GM20431 (cell line): ENCODE data around the gene OASL.

Experiments
- in situ Hi-C: fragments of 300-500 bp; cut with MseI, MboI; formaldehyde crosslinking; loops from one replicate; pipeline ENCODE4 v1.15.0; 2020; ENCODE audit warnings: low sequenced_read_pairs; ENCODE audit not compliant: unreplicated experiment

OASL gene

DNA sequence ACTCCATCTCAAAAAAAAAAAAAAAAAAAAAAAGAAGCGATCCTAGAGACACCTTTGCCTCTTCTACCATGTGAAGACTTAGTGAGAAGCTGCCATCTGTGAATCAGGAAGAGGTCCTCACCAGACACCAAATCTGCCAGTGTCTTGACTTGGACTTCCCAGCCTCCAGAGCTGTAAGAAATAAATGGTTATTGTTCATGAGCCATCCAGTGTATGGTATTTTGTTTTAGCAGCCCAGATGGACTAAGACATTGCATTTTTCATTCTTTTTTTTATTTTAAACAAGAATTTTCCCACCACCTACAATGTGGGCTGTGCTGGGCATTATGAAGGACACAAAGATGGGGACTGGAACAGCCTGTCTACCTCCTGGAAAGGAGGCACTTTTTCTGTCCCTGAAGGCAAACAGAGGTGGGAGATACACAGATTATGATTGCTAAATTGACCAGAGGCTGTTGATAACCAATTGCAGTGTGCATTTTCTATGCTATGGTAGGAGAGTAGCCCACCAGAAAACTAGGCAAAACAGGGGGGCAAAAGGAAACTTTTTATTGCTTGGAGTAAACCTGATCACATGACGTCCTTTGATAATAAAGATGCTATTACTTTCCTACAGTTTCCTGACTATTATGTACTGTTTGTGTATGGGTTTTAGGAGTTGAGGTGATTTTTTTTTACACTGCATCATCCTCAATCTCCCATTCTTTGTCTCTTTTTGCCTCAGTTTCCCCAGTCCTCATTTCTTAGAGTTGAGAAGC, 20.0 kb downstream of the OASL start:
- in situ Hi-C loops, result no loop called here

DNA sequence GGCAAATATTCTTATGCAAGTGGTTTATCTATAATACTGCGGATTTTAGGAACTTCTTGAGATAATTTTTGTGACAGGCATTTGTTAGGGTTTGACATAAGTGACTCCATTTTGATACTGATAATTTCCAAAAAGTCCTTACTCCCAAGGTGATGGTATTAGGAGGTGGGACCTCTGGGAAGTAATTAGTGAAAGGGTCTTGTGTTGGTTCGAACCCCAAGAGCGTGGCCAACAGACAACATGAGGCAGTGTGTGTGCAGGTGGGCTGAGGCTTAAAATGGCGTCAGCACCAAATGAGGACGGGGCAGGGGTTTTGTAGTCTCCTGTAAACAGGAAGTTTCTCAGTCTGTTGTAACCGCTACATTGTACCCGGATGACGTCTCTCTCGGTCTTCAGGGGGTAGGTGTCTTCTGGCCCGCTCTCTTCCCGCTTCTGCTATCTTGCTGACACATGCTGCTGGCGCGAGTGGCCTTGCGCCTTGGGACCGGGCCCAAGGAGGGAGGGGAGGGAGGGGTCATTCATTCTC, 21.0 kb downstream of the OASL start:
- in situ Hi-C loops, result no loop called here

DNA sequence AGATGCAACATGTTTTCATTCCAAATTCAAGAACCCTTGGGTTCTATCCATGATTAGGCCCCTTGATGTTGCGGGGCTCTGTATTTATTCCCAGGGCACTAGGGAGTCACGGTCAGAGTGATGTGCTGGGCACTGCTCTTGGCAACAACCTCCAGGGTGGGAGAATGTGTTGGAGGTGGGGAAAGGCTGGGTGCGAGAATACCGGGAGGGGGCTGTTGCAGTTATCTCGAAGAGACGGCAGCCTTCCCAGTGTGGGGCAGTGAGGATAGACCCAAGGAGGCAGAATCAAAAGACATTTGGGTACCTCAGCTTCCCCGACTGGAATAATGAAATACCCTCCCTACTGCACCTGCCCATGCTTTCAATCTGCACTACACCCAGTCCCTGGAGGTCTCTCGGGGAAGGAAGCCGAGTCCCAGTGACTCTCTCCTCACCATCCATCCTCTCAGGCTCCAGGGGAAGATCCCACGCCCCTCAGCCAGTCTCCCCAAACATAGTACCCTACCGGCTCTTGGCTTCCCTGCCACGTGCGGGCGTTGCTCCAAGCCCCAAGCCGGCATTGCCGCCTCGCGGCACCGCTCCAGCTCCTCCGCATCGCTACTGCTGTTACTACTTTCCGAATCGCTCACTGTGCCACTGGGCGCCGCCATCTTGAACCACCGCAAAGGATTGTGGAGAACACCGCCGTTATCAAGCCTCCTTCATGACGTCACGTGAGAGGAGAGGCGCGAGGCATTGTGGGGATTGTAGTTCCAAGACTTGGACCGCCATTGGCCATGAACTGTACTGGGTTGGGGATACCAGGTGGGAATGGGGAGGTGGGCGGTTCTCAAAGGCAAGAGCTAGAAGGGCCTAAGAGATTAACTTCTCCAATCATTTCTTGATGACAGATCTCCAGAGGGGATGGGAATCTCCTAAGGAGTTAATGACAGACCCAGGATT, 22.9 kb downstream of the OASL start, which contains the start of gene C12orf43:
TSS of gene C12orf43 (minus strand) at position 663 of the 942 bp plus-strand sequence. CDS start at position 650, 13 bp downstream.
- in situ Hi-C loops, result no loop called here

DNA sequence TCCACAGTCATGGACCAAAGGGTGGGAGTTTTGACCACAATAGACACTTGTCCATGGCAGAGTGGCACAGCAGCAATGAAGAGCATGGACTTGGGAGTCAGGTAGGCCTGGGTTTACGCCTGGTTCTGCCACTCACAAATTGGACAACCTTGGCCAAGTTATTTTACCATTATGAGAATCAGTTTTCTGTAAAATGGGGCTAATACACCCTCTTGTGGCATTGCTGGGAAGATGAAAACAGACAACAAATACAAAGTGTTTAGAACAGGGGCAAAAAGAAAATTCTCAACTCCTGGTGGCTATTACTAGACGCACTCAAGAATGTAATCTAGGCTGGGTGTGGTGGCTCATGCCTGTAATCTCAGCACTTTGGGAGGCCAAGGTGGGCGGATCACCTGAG, 25.3 kb downstream of the OASL start:
- in situ Hi-C loops, result no loop called here

DNA sequence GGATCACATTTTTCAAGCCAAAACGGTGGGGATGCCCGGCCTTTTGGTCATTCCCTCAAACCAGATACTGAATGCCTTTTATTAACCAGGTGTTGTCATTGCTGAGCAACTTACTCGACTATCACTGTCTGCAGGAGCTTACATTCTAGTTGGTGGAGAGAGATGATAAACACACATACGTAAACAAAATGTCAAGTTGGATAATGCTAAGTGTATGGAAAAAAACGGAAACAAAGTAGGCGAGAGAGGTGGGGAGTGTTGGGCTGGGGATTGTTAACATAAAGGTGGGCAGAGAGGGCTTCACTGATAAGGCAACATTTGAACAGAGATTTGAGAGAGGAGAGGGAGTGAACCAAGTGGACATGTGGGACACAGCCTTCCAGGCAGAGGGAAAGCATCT, 27.2 kb downstream of the OASL start:
- in situ Hi-C loops, result no loop called here

DNA sequence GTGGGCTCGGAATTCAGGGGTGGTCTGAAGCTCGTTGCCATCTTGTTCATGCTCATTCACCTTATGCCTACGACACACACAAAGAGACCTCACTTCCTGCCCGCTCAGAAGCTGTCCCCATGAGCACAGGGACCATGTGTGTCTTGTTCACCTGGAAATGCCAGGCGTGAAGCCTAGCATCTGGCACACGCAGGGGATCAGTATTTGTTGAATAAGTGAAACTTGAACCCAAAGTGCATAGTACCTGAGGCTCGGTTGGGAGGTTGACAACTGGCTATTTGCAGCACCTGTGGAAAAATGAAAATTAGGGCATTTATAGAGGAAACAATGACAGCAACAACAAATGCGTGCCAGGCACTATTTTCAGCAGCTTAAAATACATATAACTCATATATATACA, 28.2 kb downstream of the OASL start:
- in situ Hi-C loops, result no loop called here

DNA sequence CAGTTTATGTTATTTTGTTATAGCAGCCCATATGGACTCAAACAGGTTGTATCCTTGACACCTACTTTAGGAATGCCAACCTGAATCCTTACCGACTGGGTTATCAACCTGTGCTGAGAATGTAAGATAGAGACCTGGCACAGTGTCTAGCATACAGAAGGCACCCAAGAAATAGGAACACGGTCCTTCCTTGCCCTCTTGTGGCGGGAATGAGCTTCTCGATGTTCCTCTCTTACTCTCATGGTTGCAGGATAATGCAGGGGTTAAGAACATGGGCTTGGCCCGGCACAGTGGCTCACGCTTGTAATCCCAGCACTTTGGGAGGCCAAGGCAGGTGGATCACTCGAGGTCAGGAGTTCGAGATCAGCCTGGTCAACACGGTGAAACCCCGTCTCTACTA, 29.3 kb downstream of the OASL start:
- in situ Hi-C loops, result no loop called here

DNA sequence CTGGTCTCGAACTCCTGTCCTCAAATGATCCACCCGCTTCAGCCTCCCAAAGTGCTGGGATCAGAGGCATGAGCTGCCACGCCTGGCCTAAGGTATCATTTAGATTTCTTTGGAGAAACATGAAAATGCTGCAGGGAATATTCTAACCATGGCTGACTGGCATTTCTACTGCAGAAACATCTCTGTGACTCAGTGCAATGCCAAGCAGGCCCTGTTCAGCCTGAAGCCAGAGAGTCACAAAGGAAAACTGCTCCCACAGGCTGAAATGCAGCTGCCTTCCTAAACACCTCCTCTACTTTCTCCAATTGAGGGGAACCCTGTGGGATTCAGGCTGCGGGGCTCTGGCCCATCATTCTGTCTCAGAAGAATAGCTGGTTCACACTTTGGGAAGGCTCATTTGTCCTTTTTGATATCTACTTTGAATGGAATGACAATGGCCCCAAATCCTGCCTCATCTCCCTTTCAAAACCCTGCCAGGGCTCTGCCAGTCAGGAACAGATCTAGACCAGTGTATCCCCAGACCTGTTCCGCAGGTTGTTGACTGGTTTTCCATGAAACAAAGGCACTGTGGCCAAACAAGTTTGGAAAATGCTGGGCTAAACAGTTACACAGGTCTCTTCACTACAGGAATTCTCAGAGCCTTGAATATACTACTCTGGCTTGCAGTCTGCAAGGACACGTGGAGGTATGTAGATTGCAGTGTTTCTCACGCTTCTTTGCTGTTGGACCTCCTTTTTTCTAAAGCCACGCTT, 30.5 kb downstream of the OASL start:
- in situ Hi-C loops, result no loop called here

DNA sequence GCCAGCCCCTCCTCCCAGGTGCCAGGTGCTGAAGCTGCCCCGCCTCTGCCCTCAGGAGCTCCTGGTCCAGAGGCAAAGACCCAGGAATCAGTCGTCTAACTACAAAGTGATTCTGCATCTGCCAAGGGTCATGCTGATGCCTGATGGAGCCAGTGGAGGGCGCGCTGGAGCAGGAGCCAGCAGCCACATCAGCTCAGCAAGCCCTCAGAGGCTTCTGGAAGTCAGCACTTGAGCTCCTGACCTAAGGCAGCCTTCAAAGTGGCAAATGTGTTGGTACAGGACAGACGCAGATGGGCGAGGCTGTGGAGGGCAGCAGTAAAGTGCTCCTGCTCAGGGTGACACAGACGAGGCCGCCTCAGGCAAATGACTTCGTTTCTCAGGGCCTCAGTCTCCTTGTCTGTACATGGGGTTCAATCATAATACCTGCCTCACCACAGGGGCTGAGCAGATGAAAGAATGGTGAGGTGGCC, 33.7 kb downstream of the OASL start:
- in situ Hi-C loops, result no loop called here

DNA sequence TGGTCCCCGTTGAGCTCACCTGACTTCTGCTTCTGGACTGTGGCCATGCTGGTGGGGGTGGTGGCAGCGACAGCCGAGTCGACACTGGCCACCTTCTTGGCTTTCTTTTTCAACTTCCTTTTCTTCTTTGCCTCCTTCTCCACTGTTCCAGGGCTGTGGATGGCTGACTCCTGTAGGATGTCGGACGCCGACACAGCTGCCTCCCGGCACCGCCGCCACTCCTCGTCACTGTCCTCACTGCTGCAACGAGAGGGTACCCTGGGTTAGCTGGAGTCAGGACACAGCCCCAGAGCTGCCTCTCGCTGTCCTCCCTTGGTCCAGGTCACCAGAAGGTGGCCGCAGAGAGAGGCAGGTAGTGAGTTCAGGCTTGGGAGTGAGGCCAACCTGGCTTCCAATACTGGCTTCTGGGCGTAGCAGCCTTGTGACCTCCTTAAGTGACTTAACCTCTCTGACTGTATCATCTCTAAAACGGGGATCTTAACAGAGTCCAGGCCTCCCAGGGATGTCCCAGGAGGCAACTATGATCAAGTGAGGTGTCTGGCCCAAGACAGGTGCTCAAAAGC, 34.7 kb downstream of the OASL start:
- in situ Hi-C loops, result no loop called here

DNA sequence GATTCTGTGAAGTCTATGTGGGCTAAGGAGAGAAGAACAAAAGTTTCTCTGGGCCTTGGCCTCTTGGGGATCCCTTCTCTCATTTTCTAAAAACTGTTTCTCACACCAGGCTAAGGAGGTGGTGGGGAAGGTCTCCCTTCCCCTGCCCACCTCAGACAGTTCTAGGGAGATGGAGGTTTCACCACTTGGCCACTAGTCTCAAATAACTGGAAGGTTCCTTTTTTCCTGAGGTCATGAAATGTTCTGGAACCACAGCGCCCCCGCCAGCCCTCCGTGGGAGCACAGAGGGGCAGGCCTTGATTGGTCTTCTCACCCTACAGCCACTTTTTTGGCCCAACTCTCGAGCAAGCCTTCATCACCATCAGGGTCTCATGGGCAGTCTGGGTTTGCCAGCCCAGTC, 35.4 kb downstream of the OASL start:
- in situ Hi-C loops, result no loop called here

DNA sequence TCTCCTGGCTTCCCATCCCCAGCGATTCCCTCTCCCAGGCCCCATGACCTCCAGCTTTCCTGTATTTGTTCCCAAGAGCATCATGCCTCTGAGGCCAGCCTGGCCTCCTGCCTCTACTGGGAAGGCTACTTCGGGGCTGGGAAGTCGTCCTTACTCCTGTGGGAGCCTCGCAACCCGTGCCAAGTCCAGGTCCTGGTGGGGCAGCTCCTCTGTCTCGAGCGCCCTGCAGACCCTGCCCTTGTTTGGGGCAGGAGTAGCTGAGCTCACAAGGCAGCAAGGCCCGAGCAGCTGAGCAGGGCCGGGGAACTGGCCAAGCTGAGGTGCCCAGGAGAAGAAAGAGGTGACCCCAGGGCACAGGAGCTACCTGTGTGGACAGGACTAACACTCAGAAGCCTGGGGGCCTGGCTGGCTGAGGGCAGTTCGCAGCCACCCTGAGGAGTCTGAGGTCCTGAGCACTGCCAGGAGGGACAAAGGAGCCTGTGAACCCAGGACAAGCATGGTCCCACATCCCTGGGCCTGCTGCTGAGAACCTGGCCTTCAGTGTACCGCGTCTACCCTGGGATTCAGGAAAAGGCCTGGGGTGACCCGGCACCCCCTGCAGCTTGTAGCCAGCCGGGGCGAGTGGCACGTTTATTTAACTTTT, 37.1 kb downstream of the OASL start:
- in situ Hi-C loops, result no loop called here

DNA sequence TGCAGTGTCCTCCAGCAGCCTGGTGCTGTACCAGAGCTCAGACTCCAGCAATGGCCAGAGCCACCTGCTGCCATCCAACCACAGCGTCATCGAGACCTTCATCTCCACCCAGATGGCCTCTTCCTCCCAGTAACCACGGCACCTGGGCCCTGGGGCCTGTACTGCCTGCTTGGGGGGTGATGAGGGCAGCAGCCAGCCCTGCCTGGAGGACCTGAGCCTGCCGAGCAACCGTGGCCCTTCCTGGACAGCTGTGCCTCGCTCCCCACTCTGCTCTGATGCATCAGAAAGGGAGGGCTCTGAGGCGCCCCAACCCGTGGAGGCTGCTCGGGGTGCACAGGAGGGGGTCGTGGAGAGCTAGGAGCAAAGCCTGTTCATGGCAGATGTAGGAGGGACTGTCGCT, 38.0 kb downstream of the OASL start:
- in situ Hi-C loops, result no loop called here

DNA sequence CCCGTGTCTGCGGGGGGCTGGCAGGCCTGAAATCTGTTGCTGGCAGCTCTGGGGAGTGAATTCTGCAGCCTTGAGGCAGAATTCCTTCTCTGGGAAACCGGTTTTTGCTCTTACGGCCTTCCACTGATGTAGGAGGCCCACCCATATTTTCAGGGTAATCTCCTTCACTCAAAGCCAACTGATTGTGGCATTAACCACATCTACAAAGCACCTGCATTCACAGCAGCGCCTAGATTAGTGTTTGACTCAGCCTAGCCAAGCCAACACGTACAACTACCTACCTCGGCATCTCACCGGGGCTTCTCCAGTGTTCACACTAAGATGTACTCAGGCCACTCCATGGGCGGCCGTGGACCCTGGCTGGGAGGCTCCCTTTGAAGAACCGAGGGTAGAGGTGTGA, 38.5 kb downstream of the OASL start:
- in situ Hi-C loops, result no loop called here

DNA sequence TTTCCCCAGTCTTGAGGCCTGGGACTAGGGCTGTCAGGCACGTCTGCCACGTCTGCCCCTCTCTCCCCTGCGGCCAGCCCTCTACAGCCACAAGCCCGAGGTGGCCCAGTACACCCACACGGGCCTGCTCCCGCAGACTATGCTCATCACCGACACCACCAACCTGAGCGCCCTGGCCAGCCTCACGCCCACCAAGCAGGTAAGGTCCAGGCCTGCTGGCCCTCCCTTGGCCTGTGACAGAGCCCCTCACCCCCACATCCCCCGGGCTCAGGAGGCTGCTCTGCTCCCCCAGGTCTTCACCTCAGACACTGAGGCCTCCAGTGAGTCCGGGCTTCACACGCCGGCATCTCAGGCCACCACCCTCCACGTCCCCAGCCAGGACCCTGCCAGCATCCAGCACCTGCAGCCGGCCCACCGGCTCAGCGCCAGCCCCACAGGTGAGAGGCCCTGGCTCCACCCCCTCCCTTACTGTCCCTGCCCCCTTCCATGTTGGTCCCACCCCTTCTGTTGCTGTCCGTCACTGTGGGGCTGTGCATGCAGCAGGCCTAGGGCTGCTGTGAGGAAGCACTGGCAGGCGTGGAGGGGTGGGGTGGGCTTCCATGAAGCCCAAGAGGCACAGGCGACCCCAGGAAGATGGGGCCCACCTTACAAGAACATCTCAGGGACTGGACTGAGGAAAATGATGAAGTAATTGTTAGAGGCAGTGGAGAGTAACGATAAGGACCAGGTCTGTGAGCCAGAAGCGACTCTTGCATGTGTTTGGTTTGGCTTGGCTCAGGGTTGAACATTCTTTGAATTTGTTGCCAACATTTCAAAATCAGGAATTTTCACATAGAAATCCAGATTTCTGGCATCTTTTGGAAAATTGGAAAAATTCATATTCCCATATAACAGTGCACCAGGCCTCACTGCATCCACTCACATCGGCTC, 39.6 kb downstream of the OASL start:
- in situ Hi-C loops, result no loop called here

DNA sequence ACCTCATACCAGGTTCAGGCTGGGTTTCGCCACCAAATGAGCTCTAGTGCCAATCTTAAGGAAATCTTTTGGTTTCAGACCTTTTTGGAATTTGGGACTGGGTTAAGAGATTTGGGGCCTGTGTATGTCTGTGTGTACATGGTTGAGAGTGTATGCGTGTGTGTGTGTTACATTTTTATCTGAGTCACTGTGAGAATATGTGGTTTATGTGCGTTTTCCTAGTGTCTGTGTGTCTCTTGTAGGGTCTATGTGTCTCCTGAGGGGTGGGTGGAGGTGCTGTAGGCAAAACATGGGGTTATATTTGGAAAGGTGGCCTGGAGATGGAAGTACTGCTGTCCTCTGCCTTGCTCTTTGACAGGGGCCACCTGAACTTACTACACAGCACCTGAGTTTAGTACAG, 40.6 kb downstream of the OASL start:
- in situ Hi-C loops, result no loop called here

DNA sequence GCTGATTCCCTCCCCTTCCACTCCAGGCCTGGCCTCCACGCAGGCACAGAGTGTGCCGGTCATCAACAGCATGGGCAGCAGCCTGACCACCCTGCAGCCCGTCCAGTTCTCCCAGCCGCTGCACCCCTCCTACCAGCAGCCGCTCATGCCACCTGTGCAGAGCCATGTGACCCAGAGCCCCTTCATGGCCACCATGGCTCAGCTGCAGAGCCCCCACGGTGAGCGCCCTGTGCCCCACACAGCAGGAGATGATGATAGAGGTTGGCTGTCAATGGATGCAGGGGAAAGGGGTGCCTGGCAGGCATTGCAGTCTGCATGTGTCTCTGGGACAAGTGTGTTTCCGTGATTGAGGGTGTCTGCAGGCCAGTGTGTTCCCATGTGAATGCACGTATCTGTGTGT, 41.6 kb downstream of the OASL start:
- in situ Hi-C loops, result no loop called here

DNA sequence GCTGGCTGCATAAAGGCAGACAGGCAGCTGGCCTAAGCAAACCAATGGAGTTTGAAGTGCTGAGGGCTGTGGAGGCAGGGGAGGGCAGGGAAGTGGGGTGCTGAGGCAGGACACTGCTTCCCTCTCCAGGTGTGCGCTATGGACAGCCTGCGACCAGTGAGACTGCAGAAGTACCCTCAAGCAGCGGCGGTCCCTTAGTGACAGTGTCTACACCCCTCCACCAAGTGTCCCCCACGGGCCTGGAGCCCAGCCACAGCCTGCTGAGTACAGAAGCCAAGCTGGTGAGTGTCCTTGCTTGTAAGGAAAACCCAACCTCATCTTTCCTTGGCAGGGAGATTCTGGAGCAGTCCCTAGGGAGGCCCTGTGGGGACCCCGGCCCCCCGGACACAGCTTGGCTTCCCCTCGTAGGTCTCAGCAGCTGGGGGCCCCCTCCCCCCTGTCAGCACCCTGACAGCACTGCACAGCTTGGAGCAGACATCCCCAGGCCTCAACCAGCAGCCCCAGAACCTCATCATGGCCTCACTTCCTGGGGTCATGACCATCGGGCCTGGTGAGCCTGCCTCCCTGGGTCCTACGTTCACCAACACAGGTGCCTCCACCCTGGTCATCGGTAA, 42.8 kb downstream of the OASL start:
- in situ Hi-C loops, result no loop called here
